GM10248 (cell line): Measurements from ENCODE around the gene GRID2.

Experiments used
- CTCF ChIA-PET: fragments of 300-600 bp; sonication (Branson Sonifier 250); formaldehyde crosslinking; extraction: SDS; loops from one replicate; lab custom pipeline; 2021; ENCODE audit warnings: antibody characterized with exemption; lab: Yijun Ruan, JAX
- POLR2A ChIA-PET: fragments of 350-650 bp; sonication (Branson Sonifier 250); formaldehyde crosslinking; extraction: SDS; loops from one replicate; lab custom pipeline; 2020; ENCODE audit warnings: antibody characterized with exemption; lab: Yijun Ruan, JAX
- DNase-seq: peaks from one replicate; pipeline ENCODE4 v3.0.0; 2012; ENCODE audit errors: extremely low spot score
- CTCF ChIP-seq: IDR thresholded peaks from 2 replicates; pipeline ENCODE4 v1.5.1; 2012; ENCODE audit warnings: mild to moderate bottlenecking, low read depth; ENCODE audit errors: extremely low read depth, missing control alignments, control extremely low read depth

GRID2 gene

GRCh38 chr4:93501946-93502345 lies 1198.2 kb downstream of the GRID2 start:
- CTCF ChIA-PET, result no interaction called here

GRCh38 chr4:93502991-93503390 lies 1199.2 kb downstream of the GRID2 start:
- DNase-seq, result no peak
- POLR2A ChIA-PET, result no interaction called here
- CTCF ChIA-PET, result interaction anchor here (1.4 kb wide), 1 partner anchor 10 kb away, joined by 3 read pairs; no protein-coding TSS in a partner anchor
- no peak for TF ChIP-seq CTCF

More at GRCh38 chr4:93501946-93502345, 1198.2 kb downstream of the GRID2 start:
- no peak for DNase-seq
- POLR2A ChIA-PET, result no interaction called here
- no peak for TF ChIP-seq CTCF

- DNase-seq, result no peak
- ChIA-PET CTCF (no interaction called here), POLR2A (interaction anchor here (0.6 kb wide), 1 partner anchor 672 kb away, joined by 5 read pairs; no protein-coding TSS in a partner anchor)
- no peak for TF ChIP-seq CTCF
Observed at GRCh38 chr4:93513851-93514250, 1210.1 kb downstream of the GRID2 start.

- TF ChIP-seq CTCF, result no peak
- CTCF ChIA-PET, result interaction anchor here (0.8 kb wide), 1 partner anchor 8 kb away, joined by 3 read pairs; no protein-coding TSS in a partner anchor
- POLR2A ChIA-PET, result no interaction called here
- DNase-seq, result no peak
Observed at GRCh38 chr4:93515208-93515607, 1211.4 kb downstream of the GRID2 start.

GRCh38 chr4:93529692-93530372 lies 1226.1 kb downstream of the GRID2 start:
- no peak for DNase-seq
- POLR2A ChIA-PET, result no interaction called here
- CTCF ChIA-PET, result no interaction called here
- TF ChIP-seq CTCF, result no peak

- POLR2A ChIA-PET, result no interaction called here
- TF ChIP-seq CTCF, result no peak
- no peak for DNase-seq
- CTCF ChIA-PET, result no interaction called here
Observed at GRCh38 chr4:93532234-93532633, 1228.5 kb downstream of the GRID2 start.
